Fibroblast of upper back skin (primary cell): ENCODE measurements around the gene SAP30.
A peak's percentile ranks its signal among the peaks of the same experiment; 100 is the strongest.

Experiments used
- DNase-seq: peaks from one replicate; pipeline ENCODE4 v3.0.0-alpha.2; 2013

The SAP30 gene

GRCh38 chr4:173415885-173416653 lies 45.3 kb downstream of the SAP30 start:
- no peak for DNase-seq

DNA sequence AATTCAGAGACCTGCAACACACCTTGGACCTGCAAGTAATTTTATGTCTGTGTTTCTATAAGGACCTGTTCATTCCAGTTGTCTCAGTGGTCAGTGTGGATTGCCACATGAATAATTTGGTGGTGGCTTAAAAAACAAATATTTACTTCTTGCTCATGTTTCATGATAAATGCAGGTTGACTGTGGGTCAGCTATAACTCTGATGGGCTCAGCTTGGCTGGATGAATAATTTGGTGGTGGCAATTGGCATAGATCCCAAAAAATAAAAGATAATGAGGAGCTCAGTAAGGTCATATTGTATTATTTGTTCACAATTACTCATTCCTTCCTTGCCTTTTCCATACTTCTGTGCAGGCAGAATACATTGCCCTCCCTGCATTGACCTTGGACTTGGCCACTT lies 47.1 kb downstream of the SAP30 start:
- DNase-seq = no peak

DNA sequence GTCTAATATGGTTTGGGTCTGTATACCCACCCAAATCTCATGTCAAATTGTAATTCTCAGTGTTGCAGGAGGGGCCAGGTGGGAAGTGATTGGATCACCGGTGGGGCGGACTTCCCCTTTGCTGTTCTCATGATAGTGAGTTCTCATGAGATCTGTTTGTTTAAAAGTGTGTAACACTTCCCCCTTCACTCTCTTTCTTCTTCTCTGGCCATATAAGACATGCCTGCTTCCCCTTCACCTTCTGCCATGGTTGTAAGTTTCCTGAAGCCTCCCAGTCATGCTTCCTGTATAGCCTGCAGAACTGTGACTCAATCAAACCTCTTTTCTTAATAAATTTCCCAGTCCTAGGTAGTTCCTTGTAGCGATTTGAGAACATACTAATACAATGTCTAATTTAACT lies 47.9 kb downstream of the SAP30 start:
- no peak for DNase-seq

GRCh38 chr4:173420324-173420752 lies 49.6 kb downstream of the SAP30 start:
- no peak for DNase-seq

GRCh38 chr4:173420801-173421200 lies 50.0 kb downstream of the SAP30 start:
- DNase-seq = peak; percentile 40

GRCh38 chr4:173424899-173425805 lies 54.4 kb downstream of the SAP30 start:
- DNase-seq = peak; percentile 88

- no peak for DNase-seq
Observed at GRCh38 chr4:173426064-173426463, 55.3 kb downstream of the SAP30 start.
